Lower lobe of right lung (tissue), 2 donors: ENCODE measurements around the gene FAM83C. TPM values are rescaled to one million over a fixed set of nuclear protein-coding genes. Genes with fewer than 3 reads are reported as not detected.
A peak's percentile ranks its signal among the peaks of the same experiment; 100 is the strongest.

ENCODE experiments used
- ATAC-seq, 2 donors: fragments of 200-7000 bp; cut with Tn5 transposase; one replicate each; pipeline ENCODE4 v1.9.1; 2020 to 2022; ENCODE audit warnings: mild to moderate bottlenecking in 2 of 2, moderate library complexity in 2 of 2
- DNase-seq: peaks from one replicate; pipeline ENCODE4 v3.0.0-alpha.2; 2020
- H3K27ac ChIP-seq: fragments of 200-600 bp; one replicate; pipeline ENCODE4 v1.8.0; 2022
- H3K27me3 ChIP-seq: fragments of 200-600 bp; one replicate; pipeline ENCODE4 v1.8.0; 2022; ENCODE audit warnings: low read depth
- H3K36me3 ChIP-seq: fragments of 200-600 bp; one replicate; pipeline ENCODE4 v1.8.0; 2022; ENCODE audit warnings: mild to moderate bottlenecking
- H3K4me1 ChIP-seq: fragments of 200-600 bp; one replicate; pipeline ENCODE4 v1.8.0; 2022
- H3K4me3 ChIP-seq: fragments of 200-600 bp; one replicate; pipeline ENCODE4 v1.8.0; 2022; ENCODE audit warnings: mild to moderate bottlenecking
- H3K9me3 ChIP-seq: fragments of 200-600 bp; one replicate; pipeline ENCODE4 v1.8.0; 2022
- intact Hi-C: fragments of 100-400 bp; cut with DNase I; formaldehyde crosslinking; loops from one replicate; pipeline ENCODE4 v1.11.0; 2022
- total RNA-seq: library from RNA; stranded (reverse); fragmentation: NEBNext Ultra II Directional; extraction: Animal tissue kit (Norgen Biotek cat#: 25700); gene quantifications from one replicate; pipeline ENCODE4 v1.2.1, GENCODE V29; 2021
- TF ChIP-seq, protein P1 (sequence below): fragments of 200-600 bp; IDR thresholded peaks from one replicate; pipeline ENCODE4 v1.8.0; 2022; ENCODE audit warnings: antibody characterized with exemption, mild to moderate bottlenecking
- donor health status: DM: no; HTN: yes; CAD: no; lungs with severe emphysema.

The FAM83C gene
- total RNA-seq, 1 donor from 2014 or later: not detected

DNA sequence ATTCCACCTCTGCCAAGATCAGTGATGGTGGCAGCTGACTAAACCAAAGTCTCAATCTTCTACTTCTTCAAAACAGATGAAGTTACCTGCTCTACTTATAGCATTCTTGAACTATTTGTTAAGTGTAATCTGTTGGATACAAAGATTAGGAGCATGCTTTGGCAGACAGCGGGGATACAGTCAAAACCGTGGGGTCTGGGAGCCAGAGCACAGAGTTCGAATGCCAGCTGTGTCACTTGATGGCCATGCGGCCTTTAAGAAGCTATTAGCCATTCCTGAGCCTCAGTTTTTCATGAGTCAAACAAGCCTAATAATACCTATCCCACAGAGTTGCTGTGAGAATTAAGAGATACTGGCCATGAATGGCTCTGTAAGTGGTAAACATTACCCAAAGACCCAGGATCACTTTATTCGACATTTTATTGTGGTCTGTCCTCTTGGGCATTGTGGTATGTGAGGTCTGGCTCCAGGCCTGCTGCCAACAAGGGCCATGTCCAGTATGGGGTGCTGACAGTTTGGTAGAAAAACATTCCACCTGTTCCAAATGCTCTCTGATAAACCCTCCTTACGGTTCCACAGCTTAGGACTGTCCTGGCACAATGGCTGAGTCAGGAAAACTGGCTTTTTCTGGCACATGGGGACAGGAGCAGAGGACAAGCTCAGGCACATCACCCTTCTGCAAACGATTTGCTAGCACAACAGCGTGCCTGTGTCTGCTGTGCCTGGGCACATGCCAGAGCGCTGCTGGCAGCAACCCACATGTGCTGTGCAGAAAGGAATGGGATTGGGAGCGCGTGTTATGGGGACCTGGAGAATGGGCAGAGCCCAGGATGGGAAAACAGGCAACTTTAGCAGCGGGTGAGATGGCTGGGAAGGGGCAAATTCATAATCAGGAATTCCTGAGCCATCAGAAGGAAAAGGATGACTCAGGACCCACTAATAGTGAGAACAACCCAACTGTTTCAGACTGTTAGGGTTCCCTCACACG is 15.7 kb upstream of the FAM83C start:
- ATAC-seq (no peak), DNase-seq (no peak)
- intact Hi-C loops: no loop called here
- peaks cover 6% of the 10 kb centered on the region for H3K4me1 ChIP-seq
- no peak overlapping the region for H3K4me3 ChIP-seq
- no peak overlapping the region for H3K27ac ChIP-seq
- peaks cover 30% of the 10 kb centered on the region for H3K36me3 ChIP-seq
- TF ChIP-seq, protein P1, sequence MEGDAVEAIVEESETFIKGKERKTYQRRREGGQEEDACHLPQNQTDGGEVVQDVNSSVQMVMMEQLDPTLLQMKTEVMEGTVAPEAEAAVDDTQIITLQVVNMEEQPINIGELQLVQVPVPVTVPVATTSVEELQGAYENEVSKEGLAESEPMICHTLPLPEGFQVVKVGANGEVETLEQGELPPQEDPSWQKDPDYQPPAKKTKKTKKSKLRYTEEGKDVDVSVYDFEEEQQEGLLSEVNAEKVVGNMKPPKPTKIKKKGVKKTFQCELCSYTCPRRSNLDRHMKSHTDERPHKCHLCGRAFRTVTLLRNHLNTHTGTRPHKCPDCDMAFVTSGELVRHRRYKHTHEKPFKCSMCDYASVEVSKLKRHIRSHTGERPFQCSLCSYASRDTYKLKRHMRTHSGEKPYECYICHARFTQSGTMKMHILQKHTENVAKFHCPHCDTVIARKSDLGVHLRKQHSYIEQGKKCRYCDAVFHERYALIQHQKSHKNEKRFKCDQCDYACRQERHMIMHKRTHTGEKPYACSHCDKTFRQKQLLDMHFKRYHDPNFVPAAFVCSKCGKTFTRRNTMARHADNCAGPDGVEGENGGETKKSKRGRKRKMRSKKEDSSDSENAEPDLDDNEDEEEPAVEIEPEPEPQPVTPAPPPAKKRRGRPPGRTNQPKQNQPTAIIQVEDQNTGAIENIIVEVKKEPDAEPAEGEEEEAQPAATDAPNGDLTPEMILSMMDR: no peak
- no peaks in the 10 kb centered on the region for H3K9me3 ChIP-seq
- no peaks in the 10 kb centered on the region for H3K27me3 ChIP-seq

GRCh38 chr20:35306931-35307517 is 14.8 kb upstream of the FAM83C start:
- ATAC-seq (peak; percentile 73 to 74), DNase-seq (no peak)
- Histone ChIP-seq H3K4me3 (no peak overlapping the region), H3K36me3 (peaks cover 22% of the 10 kb centered on the region), H3K27me3 (no peaks in the 10 kb centered on the region), H3K4me1 (peaks cover 6% of the 10 kb centered on the region), H3K9me3 (no peaks in the 10 kb centered on the region), H3K27ac (no peak overlapping the region)
- TF ChIP-seq, protein P1: peak; percentile 63
- intact Hi-C loops: no loop called here

GRCh38 chr20:35305682-35306556 is 13.7 kb upstream of the FAM83C start:
- Histone ChIP-seq H3K27ac (no peak overlapping the region), H3K4me1 (peaks cover 6% of the 10 kb centered on the region), H3K9me3 (no peaks in the 10 kb centered on the region), H3K4me3 (no peak overlapping the region), H3K36me3 (peaks cover 22% of the 10 kb centered on the region), H3K27me3 (no peaks in the 10 kb centered on the region)
- DNase-seq (no peak), ATAC-seq (peak in 1 of 2 donors; percentile 43)
- TF ChIP-seq, protein P1: no peak
- intact Hi-C loops: no loop called here

DNA sequence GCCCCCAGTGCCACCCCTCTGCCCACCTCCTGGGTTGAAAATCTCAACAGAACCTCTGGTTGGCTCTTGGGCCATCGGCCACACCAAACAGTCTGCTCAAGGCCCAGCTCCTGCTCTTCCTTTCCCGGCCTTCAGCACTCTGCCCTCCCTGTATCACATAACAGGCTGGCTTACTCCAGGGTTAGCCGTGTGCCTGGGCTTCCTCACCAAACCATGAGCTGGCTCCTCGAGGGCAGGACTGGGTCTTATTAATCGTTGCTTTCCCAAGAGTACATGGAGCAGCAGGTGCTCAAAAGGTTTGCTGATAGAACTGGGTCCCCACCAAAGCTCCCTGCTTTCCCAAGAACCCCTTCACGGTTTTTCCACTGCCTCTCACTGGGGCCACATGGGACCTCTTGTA is 12.7 kb upstream of the FAM83C start:
- ATAC-seq (no peak), DNase-seq (no peak)
- intact Hi-C loops: no loop called here
- Histone ChIP-seq H3K9me3 (no peaks in the 10 kb centered on the region), H3K36me3 (peaks cover 22% of the 10 kb centered on the region), H3K4me3 (no peak overlapping the region), H3K27ac (no peak overlapping the region), H3K4me1 (peaks cover 6% of the 10 kb centered on the region), H3K27me3 (no peaks in the 10 kb centered on the region)
- TF ChIP-seq, protein P1: no peak
